Neural progenitor cell (in vitro differentiated cells): ENCODE results near the gene LMOD2. TPM values are rescaled to one million over a fixed set of nuclear protein-coding genes. Genes with fewer than 3 reads are reported as not detected.

Experiments
- DNase-seq: peaks from one replicate; pipeline ENCODE4 v3.0.0-alpha.2; 2016; ENCODE audit warnings: low spot score
- H2AFZ ChIP-seq: fragments of 200-600 bp; sonication (generic); replicated peaks from 2 replicates; pipeline ENCODE4 v1.6.1; 2016; ENCODE audit warnings: antibody characterized with exemption
- H3F3A ChIP-seq: fragments of 200-600 bp; sonication (generic); 2 replicates; pipeline ENCODE4 v1.6.1; 2016; ENCODE audit warnings: antibody characterized with exemption, low read depth
- H3K27ac ChIP-seq: fragments of 200-600 bp; sonication (generic); 2 replicates; pipeline ENCODE4 v1.5.1; 2016; ENCODE audit warnings: mild to moderate bottlenecking
- H3K27me3 ChIP-seq: fragments of 200-600 bp; sonication (generic); 2 replicates; pipeline ENCODE4 v1.6.1; 2016; ENCODE audit warnings: mild to moderate bottlenecking, moderate library complexity
- H3K36me3 ChIP-seq: fragments of 200-600 bp; sonication (generic); 2 replicates; pipeline ENCODE4 v1.5.1; 2016
- H3K4me1 ChIP-seq: fragments of 200-600 bp; sonication (generic); 2 replicates; pipeline ENCODE4 v1.6.1; 2016; ENCODE audit warnings: mixed run types
- H3K4me2 ChIP-seq: fragments of 200-600 bp; sonication (generic); 2 replicates; pipeline ENCODE4 v1.6.1; 2016
- H3K4me3 ChIP-seq: fragments of 200-600 bp; sonication (generic); 2 replicates; pipeline ENCODE4 v1.5.1; 2016
- H3K79me2 ChIP-seq: fragments of 200-600 bp; sonication (generic); 2 replicates; pipeline ENCODE4 v1.6.1; 2016; ENCODE audit warnings: low read depth
- H3K9ac ChIP-seq: fragments of 200-600 bp; sonication (generic); 2 replicates; pipeline ENCODE4 v1.6.1; 2016
- H3K9me3 ChIP-seq: fragments of 200-600 bp; sonication (generic); 2 replicates; pipeline ENCODE4 v1.5.1; 2016; ENCODE audit warnings: low read depth
- H4K20me1 ChIP-seq: fragments of 200-600 bp; sonication (generic); 2 replicates; pipeline ENCODE4 v1.6.1; 2016; ENCODE audit warnings: low read depth
- H3K27ac Mint-ChIP-seq: 3 replicates; pipeline ENCODE4 v1.8.0; 2021; ENCODE audit warnings: mixed read lengths
- H3K27me3 Mint-ChIP-seq: 2 replicates; pipeline ENCODE4 v1.8.0; 2022; ENCODE audit warnings: low read depth, mild to moderate bottlenecking, inconsistent platforms, moderate library complexity, mixed read lengths; ENCODE audit not compliant: insufficient read depth
- H3K36me3 Mint-ChIP-seq: 3 replicates; pipeline ENCODE4 v1.8.0; 2021; ENCODE audit warnings: mixed read lengths
- H3K4me1 Mint-ChIP-seq: 3 replicates; pipeline ENCODE4 v1.8.0; 2021; ENCODE audit warnings: mixed read lengths
- H3K4me3 Mint-ChIP-seq: 3 replicates; pipeline ENCODE4 v1.8.0; 2021; ENCODE audit warnings: mild to moderate bottlenecking, moderate library complexity, mixed read lengths
- H3K9me3 Mint-ChIP-seq: 3 replicates; pipeline ENCODE4 v1.8.0; 2020; ENCODE audit warnings: mixed read lengths
- CTCF ChIP-seq: fragments of 200-600 bp; sonication (generic); IDR thresholded peaks from 2 replicates; pipeline ENCODE4 v1.5.1; 2017; ENCODE audit warnings: antibody characterized with exemption, mild to moderate bottlenecking
- EZH2 ChIP-seq: fragments of 200-600 bp; sonication (generic); IDR thresholded peaks from 2 replicates; pipeline ENCODE4 v1.6.1; 2017; ENCODE audit warnings: antibody characterized with exemption, mild to moderate bottlenecking, moderate library complexity
- EZH2phosphoT487 ChIP-seq: fragments of 200-600 bp; sonication (generic); IDR thresholded peaks from 2 replicates; pipeline ENCODE4 v1.6.1; 2017; ENCODE audit warnings: antibody characterized with exemption
- total RNA-seq: library from RNA; depleted of rRNA; stranded (reverse); fragments of >200 nt; gene quantifications from 2 replicates; pipeline ENCODE4 v1.2.3, GENCODE V29; 2015; ENCODE audit warnings: low replicate concordance

The LMOD2 gene
- total RNA-seq, 1 donor from 2014 or later = not detected

GRCh38 chr7:123677061-123677715 lies 21.5 kb downstream of the LMOD2 start:
- no peak overlapping the region for H3K27ac Mint-ChIP-seq
- H3K4me3 Mint-ChIP-seq = no peak overlapping the region
- Histone ChIP-seq H3K4me2 (no peak overlapping the region), H3K27me3 (no peaks in the 10 kb centered on the region), H3K27ac (no peak overlapping the region), H3K9me3 (no peaks in the 10 kb centered on the region), H3F3A (no peaks in the 10 kb centered on the region), H4K20me1 (no peaks in the 10 kb centered on the region), H3K4me1 (peaks cover 12% of the 10 kb centered on the region), H3K36me3 (peaks cover 4% of the 10 kb centered on the region), H3K4me3 (no peak overlapping the region), H2AFZ (no peak overlapping the region), H3K9ac (no peak overlapping the region), H3K79me2 (no peaks in the 10 kb centered on the region)
- peaks cover under 1% of the 10 kb centered on the region for H3K27me3 Mint-ChIP-seq
- DNase-seq = no peak
- H3K36me3 Mint-ChIP-seq = peaks cover 9% of the 10 kb centered on the region
- H3K4me1 Mint-ChIP-seq = no peaks in the 10 kb centered on the region
- no peaks in the 10 kb centered on the region for H3K9me3 Mint-ChIP-seq
- no peak for TF ChIP-seq EZH2phosphoT487

- no peaks in the 10 kb centered on the region for H3K9me3 Mint-ChIP-seq
- no peak overlapping the region for H3K4me2 ChIP-seq
- no peak for DNase-seq
- no peak overlapping the region for H3K27ac Mint-ChIP-seq
- no peaks in the 10 kb centered on the region for H4K20me1 ChIP-seq
- no peaks in the 10 kb centered on the region for H3K4me1 Mint-ChIP-seq
- peaks cover 11% of the 10 kb centered on the region for H3K36me3 ChIP-seq
- H3K4me3 ChIP-seq = no peak overlapping the region
- H3K27me3 Mint-ChIP-seq = no peaks in the 10 kb centered on the region
- H3K27me3 ChIP-seq = no peaks in the 10 kb centered on the region
- no peak overlapping the region for H3K9ac ChIP-seq
- H3K36me3 Mint-ChIP-seq = peaks cover 12% of the 10 kb centered on the region
- no peak overlapping the region for H3K4me3 Mint-ChIP-seq
- H3K79me2 ChIP-seq = no peaks in the 10 kb centered on the region
- TF ChIP-seq EZH2 = no peak
- no peak for TF ChIP-seq CTCF
- no peak for TF ChIP-seq EZH2phosphoT487
- H3K9me3 ChIP-seq = no peaks in the 10 kb centered on the region
- H2AFZ ChIP-seq = no peak overlapping the region
- H3F3A ChIP-seq = peaks cover 10% of the 10 kb centered on the region
- H3K4me1 ChIP-seq = peaks cover 5% of the 10 kb centered on the region
- no peak overlapping the region for H3K27ac ChIP-seq
Measured at GRCh38 chr7:123679614-123680013, 23.9 kb downstream of the LMOD2 start.

- no peaks in the 10 kb centered on the region for H4K20me1 ChIP-seq
- no peak overlapping the region for H3K9ac ChIP-seq
- Mint-ChIP-seq H3K27me3 (no peaks in the 10 kb centered on the region), H3K27ac (no peak overlapping the region), H3K36me3 (peaks cover 12% of the 10 kb centered on the region), H3K9me3 (no peaks in the 10 kb centered on the region), H3K4me3 (no peak overlapping the region), H3K4me1 (no peaks in the 10 kb centered on the region)
- peaks cover 10% of the 10 kb centered on the region for H3F3A ChIP-seq
- no peaks in the 10 kb centered on the region for H3K9me3 ChIP-seq
- H3K27ac ChIP-seq = no peak overlapping the region
- no peaks in the 10 kb centered on the region for H3K4me1 ChIP-seq
- no peak overlapping the region for H3K4me2 ChIP-seq
- H3K79me2 ChIP-seq = no peaks in the 10 kb centered on the region
- H3K27me3 ChIP-seq = no peaks in the 10 kb centered on the region
- peaks cover 11% of the 10 kb centered on the region for H3K36me3 ChIP-seq
- H3K4me3 ChIP-seq = no peak overlapping the region
- DNase-seq = no peak
- H2AFZ ChIP-seq = no peak overlapping the region
- TF ChIP-seq EZH2 (no peak), CTCF (no peak), EZH2phosphoT487 (no peak)
Measured at GRCh38 chr7:123680580-123680979, 24.9 kb downstream of the LMOD2 start.

- H3K27me3 Mint-ChIP-seq = no peaks in the 10 kb centered on the region
- DNase-seq = no peak
- Histone ChIP-seq H3K36me3 (peaks cover 11% of the 10 kb centered on the region), H3K9ac (no peak overlapping the region), H3K4me3 (no peak overlapping the region), H4K20me1 (no peaks in the 10 kb centered on the region), H3K27ac (no peak overlapping the region), H3K4me2 (no peak overlapping the region), H3F3A (peaks cover 10% of the 10 kb centered on the region), H3K9me3 (no peaks in the 10 kb centered on the region), H3K27me3 (no peaks in the 10 kb centered on the region), H2AFZ (no peak overlapping the region), H3K79me2 (no peaks in the 10 kb centered on the region), H3K4me1 (no peaks in the 10 kb centered on the region)
- no peaks in the 10 kb centered on the region for H3K9me3 Mint-ChIP-seq
- peaks cover 12% of the 10 kb centered on the region for H3K36me3 Mint-ChIP-seq
- H3K27ac Mint-ChIP-seq = no peak overlapping the region
- H3K4me1 Mint-ChIP-seq = no peaks in the 10 kb centered on the region
- H3K4me3 Mint-ChIP-seq = no peak overlapping the region
- TF ChIP-seq CTCF (no peak), EZH2phosphoT487 (no peak), EZH2 (no peak)
Measured at GRCh38 chr7:123681561-123681960, 25.9 kb downstream of the LMOD2 start.
